BLaER1 (cell line): ENCODE measurements around the gene TRRAP.

ENCODE experiments used
- H3K27ac ChIP-seq: shearing (Covaris generic); formaldehyde crosslinking; 2 replicates; pipeline ENCODE4 v1.8.1; 2022
- H3K27me3 ChIP-seq: shearing (Covaris generic); formaldehyde crosslinking; 2 replicates; pipeline ENCODE4 v1.8.1; 2022
- H3K36me3 ChIP-seq: shearing (Covaris generic); formaldehyde crosslinking; 2 replicates; pipeline ENCODE4 v1.8.1; 2022
- H3K4me1 ChIP-seq: shearing (Covaris generic); formaldehyde crosslinking; 2 replicates; pipeline ENCODE4 v1.8.1; 2022
- H3K4me2 ChIP-seq: shearing (Covaris generic); formaldehyde crosslinking; 2 replicates; pipeline ENCODE4 v1.8.1; 2022
- H3K4me3 ChIP-seq: shearing (Covaris generic); formaldehyde crosslinking; 2 replicates; pipeline ENCODE4 v1.8.1; 2022
- H3K9ac ChIP-seq: shearing (Covaris generic); formaldehyde crosslinking; 2 replicates; pipeline ENCODE4 v1.8.1; 2022
- H3K9me3 ChIP-seq: shearing (Covaris generic); formaldehyde crosslinking; 2 replicates; pipeline ENCODE4 v1.8.1; 2022
- H4K20me1 ChIP-seq: shearing (Covaris generic); formaldehyde crosslinking; 2 replicates; pipeline ENCODE4 v1.8.1; 2022
- Cebpa-rat ChIP-seq: shearing (Covaris generic); IDR thresholded peaks from 2 replicates; pipeline ENCODE4 v1.8.1; 2022

The TRRAP gene

GRCh38 chr7:98958968-98959367, 80.6 kb downstream of the TRRAP start:
- Histone ChIP-seq H3K9me3 (no peaks in the 10 kb centered on the region), H3K27ac (no peak overlapping the region), H3K36me3 (peaks cover 98% of the 10 kb centered on the region), H3K4me2 (no peak overlapping the region), H3K4me1 (no peaks in the 10 kb centered on the region), H3K9ac (no peak overlapping the region), H4K20me1 (0 out of 2 replicates have a peak, but pooled peaks cover 33% of the 10 kb centered on the region), H3K4me3 (no peak overlapping the region), H3K27me3 (no peaks in the 10 kb centered on the region)
- no peak for TF ChIP-seq Cebpa-rat

- H3K4me1 ChIP-seq = no peaks in the 10 kb centered on the region
- peaks cover 98% of the 10 kb centered on the region for H3K36me3 ChIP-seq
- no peak overlapping the region for H3K27ac ChIP-seq
- TF ChIP-seq Cebpa-rat = no peak
- H3K4me3 ChIP-seq = no peak overlapping the region
- no peaks in the 10 kb centered on the region for H3K27me3 ChIP-seq
- peaks cover 30% of the 10 kb centered on the region; the same call in 1 of the 2 replicates for H4K20me1 ChIP-seq
- no peaks in the 10 kb centered on the region for H3K9me3 ChIP-seq
- H3K4me2 ChIP-seq = no peak overlapping the region
- H3K9ac ChIP-seq = no peak overlapping the region
These were observed 85.0 kb downstream of the TRRAP start for GRCh38 chr7:98963305-98963704.

GRCh38 chr7:98964596-98964995, 86.3 kb downstream of the TRRAP start:
- Histone ChIP-seq H3K9me3 (no peaks in the 10 kb centered on the region), H3K4me3 (no peak overlapping the region), H3K27ac (no peak overlapping the region), H3K4me1 (no peaks in the 10 kb centered on the region), H3K9ac (no peak overlapping the region), H3K4me2 (no peak overlapping the region), H4K20me1 (peaks cover 28% of the 10 kb centered on the region; the same call in 1 of the 2 replicates), H3K36me3 (peaks cover 99% of the 10 kb centered on the region), H3K27me3 (no peaks in the 10 kb centered on the region)
- TF ChIP-seq Cebpa-rat = no peak

- no peaks in the 10 kb centered on the region for H3K9me3 ChIP-seq
- H3K4me2 ChIP-seq = no peak overlapping the region
- H4K20me1 ChIP-seq = peaks cover 16% of the 10 kb centered on the region; the same call in 1 of the 2 replicates
- H3K27ac ChIP-seq = no peak overlapping the region
- peaks cover 100% of the 10 kb centered on the region for H3K36me3 ChIP-seq
- no peak overlapping the region for H3K9ac ChIP-seq
- no peaks in the 10 kb centered on the region for H3K27me3 ChIP-seq
- no peak for TF ChIP-seq Cebpa-rat
- no peaks in the 10 kb centered on the region for H3K4me1 ChIP-seq
- no peak overlapping the region for H3K4me3 ChIP-seq
These were observed 90.3 kb downstream of the TRRAP start for GRCh38 chr7:98968621-98969020.

- peaks cover 100% of the 10 kb centered on the region for H3K36me3 ChIP-seq
- H3K4me3 ChIP-seq = no peak overlapping the region
- H3K9me3 ChIP-seq = no peaks in the 10 kb centered on the region
- no peak overlapping the region for H3K4me2 ChIP-seq
- no peak overlapping the region for H3K9ac ChIP-seq
- H4K20me1 ChIP-seq = peaks cover 13% of the 10 kb centered on the region; the same call in 1 of the 2 replicates
- H3K4me1 ChIP-seq = no peaks in the 10 kb centered on the region
- no peaks in the 10 kb centered on the region for H3K27me3 ChIP-seq
- no peak for TF ChIP-seq Cebpa-rat
- H3K27ac ChIP-seq = no peak overlapping the region
These were observed 91.1 kb downstream of the TRRAP start for GRCh38 chr7:98969386-98969785.

- Histone ChIP-seq H3K9ac (no peak overlapping the region), H3K27ac (no peak overlapping the region), H3K4me1 (no peaks in the 10 kb centered on the region), H3K9me3 (no peaks in the 10 kb centered on the region), H3K36me3 (peaks cover 100% of the 10 kb centered on the region), H3K4me2 (no peak overlapping the region), H3K27me3 (no peaks in the 10 kb centered on the region), H3K4me3 (no peak overlapping the region), H4K20me1 (0 out of 2 replicates have a peak, but pooled peaks cover 6% of the 10 kb centered on the region)
- no peak for TF ChIP-seq Cebpa-rat
These were observed 91.8 kb downstream of the TRRAP start for GRCh38 chr7:98970016-98970615.

- H4K20me1 ChIP-seq = 0 out of 2 replicates have a peak, but pooled peaks cover 6% of the 10 kb centered on the region
- H3K9ac ChIP-seq = no peak overlapping the region
- H3K27me3 ChIP-seq = no peaks in the 10 kb centered on the region
- H3K36me3 ChIP-seq = peaks cover 100% of the 10 kb centered on the region
- no peak overlapping the region for H3K4me3 ChIP-seq
- H3K9me3 ChIP-seq = no peaks in the 10 kb centered on the region
- H3K4me2 ChIP-seq = no peak overlapping the region
- no peak for TF ChIP-seq Cebpa-rat
- no peak overlapping the region for H3K27ac ChIP-seq
- no peaks in the 10 kb centered on the region for H3K4me1 ChIP-seq
These were observed 92.5 kb downstream of the TRRAP start for GRCh38 chr7:98970805-98971204.

GRCh38 chr7:98974205-98974604, 95.9 kb downstream of the TRRAP start:
- no peaks in the 10 kb centered on the region for H3K27me3 ChIP-seq
- no peaks in the 10 kb centered on the region for H4K20me1 ChIP-seq
- peaks cover 100% of the 10 kb centered on the region for H3K36me3 ChIP-seq
- TF ChIP-seq Cebpa-rat = no peak
- no peaks in the 10 kb centered on the region for H3K9me3 ChIP-seq
- H3K27ac ChIP-seq = no peak overlapping the region
- H3K4me3 ChIP-seq = no peak overlapping the region
- no peak overlapping the region for H3K9ac ChIP-seq
- H3K4me1 ChIP-seq = no peaks in the 10 kb centered on the region
- no peak overlapping the region for H3K4me2 ChIP-seq

GRCh38 chr7:98974906-98975816, 96.8 kb downstream of the TRRAP start:
- Histone ChIP-seq H3K9me3 (no peaks in the 10 kb centered on the region), H3K36me3 (peaks cover 100% of the 10 kb centered on the region), H3K4me3 (no peak overlapping the region), H4K20me1 (no peaks in the 10 kb centered on the region), H3K4me2 (no peak overlapping the region), H3K27ac (no peak overlapping the region), H3K27me3 (no peaks in the 10 kb centered on the region), H3K9ac (no peak overlapping the region), H3K4me1 (no peaks in the 10 kb centered on the region)
- TF ChIP-seq Cebpa-rat = no peak

- no peak for TF ChIP-seq Cebpa-rat
- Histone ChIP-seq H3K4me1 (no peaks in the 10 kb centered on the region), H3K4me2 (no peak overlapping the region), H3K9me3 (no peaks in the 10 kb centered on the region), H3K27me3 (no peaks in the 10 kb centered on the region), H4K20me1 (no peaks in the 10 kb centered on the region), H3K9ac (no peak overlapping the region), H3K4me3 (no peak overlapping the region), H3K36me3 (peaks cover 100% of the 10 kb centered on the region), H3K27ac (no peak overlapping the region)
These were observed 98.3 kb downstream of the TRRAP start for GRCh38 chr7:98976396-98977185.
